ENCODE measurements around the gene FADS3.

DNA sequence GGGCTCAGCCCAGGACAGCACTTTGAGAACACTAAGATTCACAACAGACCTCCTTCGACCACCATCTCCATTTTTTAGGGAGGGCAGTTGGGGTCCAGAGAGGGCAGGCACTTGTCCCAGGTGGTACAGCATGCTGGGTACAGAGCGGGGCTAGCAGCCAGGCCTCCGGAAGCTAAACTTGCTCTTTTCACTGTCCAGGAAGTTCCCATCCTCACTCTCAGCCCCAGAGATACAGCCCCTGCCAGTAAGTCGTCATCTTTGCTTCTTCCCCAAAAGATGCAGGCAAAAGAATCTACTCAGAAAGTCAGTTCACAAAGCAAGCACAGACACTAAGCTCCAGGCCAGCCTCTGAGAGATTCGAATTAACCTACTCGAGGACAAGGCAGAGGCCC, 32.7 kb upstream of the FADS3 start:
- TF ChIP-seq, protein P1, sequence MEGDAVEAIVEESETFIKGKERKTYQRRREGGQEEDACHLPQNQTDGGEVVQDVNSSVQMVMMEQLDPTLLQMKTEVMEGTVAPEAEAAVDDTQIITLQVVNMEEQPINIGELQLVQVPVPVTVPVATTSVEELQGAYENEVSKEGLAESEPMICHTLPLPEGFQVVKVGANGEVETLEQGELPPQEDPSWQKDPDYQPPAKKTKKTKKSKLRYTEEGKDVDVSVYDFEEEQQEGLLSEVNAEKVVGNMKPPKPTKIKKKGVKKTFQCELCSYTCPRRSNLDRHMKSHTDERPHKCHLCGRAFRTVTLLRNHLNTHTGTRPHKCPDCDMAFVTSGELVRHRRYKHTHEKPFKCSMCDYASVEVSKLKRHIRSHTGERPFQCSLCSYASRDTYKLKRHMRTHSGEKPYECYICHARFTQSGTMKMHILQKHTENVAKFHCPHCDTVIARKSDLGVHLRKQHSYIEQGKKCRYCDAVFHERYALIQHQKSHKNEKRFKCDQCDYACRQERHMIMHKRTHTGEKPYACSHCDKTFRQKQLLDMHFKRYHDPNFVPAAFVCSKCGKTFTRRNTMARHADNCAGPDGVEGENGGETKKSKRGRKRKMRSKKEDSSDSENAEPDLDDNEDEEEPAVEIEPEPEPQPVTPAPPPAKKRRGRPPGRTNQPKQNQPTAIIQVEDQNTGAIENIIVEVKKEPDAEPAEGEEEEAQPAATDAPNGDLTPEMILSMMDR (conservative IDR thresholded peaks at IDR 0.05 in 1 of 2, IDR thresholded peaks at IDR 0.05 in 1 of 2; ENCODE audit: extremely low read depth in 1 of 2, insufficient read depth in 1 of 2, low read depth in 1 of 2, low read length in 2 of 2): no peak
- TF ChIP-seq EZH2 (IDR thresholded peaks at IDR 0.05; ENCODE audit: borderline replicate concordance, low read length): no peak
